ENCODE measurements around the gene BAG1. TPM values are rescaled to one million over a fixed set of nuclear protein-coding genes. Genes with fewer than 3 reads are reported as not detected.

BAG1 gene
- total RNA-seq, 1 experiment from 2014 or later = 51.2 TPM

- peaks cover 12% of the 10 kb centered on the region for H3K4me1 ChIP-seq
- no peak for DNase-seq
- H3K27me3 Mint-ChIP-seq (ENCODE audit: insufficient read depth, unreplicated experiment) = no peaks in the 10 kb centered on the region
- ChIA-PET POLR2A (no interaction called here), CTCF (no interaction called here)
- peaks cover 24% of the 10 kb centered on the region for H3K4me1 Mint-ChIP-seq (ENCODE audit: low read depth, unreplicated experiment)
- no peaks in the 10 kb centered on the region for H3K9me3 ChIP-seq
- H3K36me3 ChIP-seq (ENCODE audit: control insufficient read depth, insufficient read depth, low read length) = no peaks in the 10 kb centered on the region
- no TSS peak for BruUV-seq (replicated peaks)
- intact Hi-C loops (cut with micrococcal nuclease; ENCODE audit: unreplicated experiment) = no loop called here
- H3K36me3 Mint-ChIP-seq (ENCODE audit: insufficient read depth, unreplicated experiment) = peaks cover 5% of the 10 kb centered on the region
- no peak overlapping the region for H3K27ac Mint-ChIP-seq (ENCODE audit: unreplicated experiment)
- H3K9me3 Mint-ChIP-seq (ENCODE audit: unreplicated experiment) = no peaks in the 10 kb centered on the region
- no peaks in the 10 kb centered on the region for H3K27me3 ChIP-seq (replicated peaks; ENCODE audit: control insufficient read depth, insufficient read depth, low read length)
- H3K4me3 ChIP-seq (ENCODE audit: low read depth, low read length) = no peak overlapping the region
- no peak for TF ChIP-seq CTCF (IDR thresholded peaks at IDR 0.05; ENCODE audit: insufficient read depth in 1 of 2, low read depth in 1 of 2, low read length in 1 of 2, severe bottlenecking in 1 of 2, unreplicated experiment in 1 of 2)
- no peak overlapping the region for H3K4me3 Mint-ChIP-seq (ENCODE audit: unreplicated experiment)
These were observed 54.3 kb downstream of the BAG1 start for GRCh38 chr9:33210006-33210715.

- H3K4me3 Mint-ChIP-seq (ENCODE audit: unreplicated experiment) = no peak overlapping the region
- CTCF ChIA-PET = no interaction called here
- peaks cover 12% of the 10 kb centered on the region for H3K4me1 ChIP-seq
- no TSS peak for BruUV-seq (replicated peaks)
- no peaks in the 10 kb centered on the region for H3K9me3 ChIP-seq
- POLR2A ChIA-PET = no interaction called here
- no peak overlapping the region for H3K4me3 ChIP-seq (ENCODE audit: low read depth, low read length)
- H3K36me3 Mint-ChIP-seq (ENCODE audit: insufficient read depth, unreplicated experiment) = peaks cover 5% of the 10 kb centered on the region
- no peak for DNase-seq
- no peaks in the 10 kb centered on the region for H3K27me3 Mint-ChIP-seq (ENCODE audit: insufficient read depth, unreplicated experiment)
- intact Hi-C loops (cut with micrococcal nuclease; ENCODE audit: unreplicated experiment) = no loop called here
- H3K27ac Mint-ChIP-seq (ENCODE audit: unreplicated experiment) = no peak overlapping the region
- H3K9me3 Mint-ChIP-seq (ENCODE audit: unreplicated experiment) = no peaks in the 10 kb centered on the region
- no peak for TF ChIP-seq CTCF (IDR thresholded peaks at IDR 0.05; ENCODE audit: insufficient read depth in 1 of 2, low read depth in 1 of 2, low read length in 1 of 2, severe bottlenecking in 1 of 2, unreplicated experiment in 1 of 2)
- H3K27me3 ChIP-seq (replicated peaks; ENCODE audit: control insufficient read depth, insufficient read depth, low read length) = no peaks in the 10 kb centered on the region
- no peaks in the 10 kb centered on the region for H3K36me3 ChIP-seq (ENCODE audit: control insufficient read depth, insufficient read depth, low read length)
- peaks cover 24% of the 10 kb centered on the region for H3K4me1 Mint-ChIP-seq (ENCODE audit: low read depth, unreplicated experiment)
These were observed 55.1 kb downstream of the BAG1 start for GRCh38 chr9:33209394-33209793.

GRCh38 chr9:33202552-33203201, 61.8 kb downstream of the BAG1 start:
- Mint-ChIP-seq H3K4me3 (ENCODE audit: unreplicated experiment) (no peak overlapping the region), H3K27me3 (ENCODE audit: insufficient read depth, unreplicated experiment) (no peaks in the 10 kb centered on the region), H3K9me3 (ENCODE audit: unreplicated experiment) (no peaks in the 10 kb centered on the region), H3K27ac (ENCODE audit: unreplicated experiment) (no peak overlapping the region), H3K36me3 (ENCODE audit: insufficient read depth, unreplicated experiment) (no peaks in the 10 kb centered on the region), H3K4me1 (ENCODE audit: low read depth, unreplicated experiment) (no peaks in the 10 kb centered on the region)
- Histone ChIP-seq H3K4me1 (no peaks in the 10 kb centered on the region), H3K36me3 (ENCODE audit: control insufficient read depth, insufficient read depth, low read length) (no peaks in the 10 kb centered on the region), H3K4me3 (ENCODE audit: low read depth, low read length) (no peak overlapping the region), H3K27me3 (replicated peaks; ENCODE audit: control insufficient read depth, insufficient read depth, low read length) (no peaks in the 10 kb centered on the region), H3K9me3 (no peaks in the 10 kb centered on the region)
- BruUV-seq (replicated peaks) = no TSS peak
- intact Hi-C loops (cut with micrococcal nuclease; ENCODE audit: unreplicated experiment) = no loop called here
- POLR2A ChIA-PET = no interaction called here
- TF ChIP-seq CTCF (IDR thresholded peaks at IDR 0.05; ENCODE audit: insufficient read depth in 1 of 2, low read depth in 1 of 2, low read length in 1 of 2, severe bottlenecking in 1 of 2, unreplicated experiment in 1 of 2) = no peak
- CTCF ChIA-PET = interaction anchor here (2.0 kb wide), 1 partner anchor 23 kb away, joined by 4 read pairs; no protein-coding TSS in a partner anchor
- DNase-seq = no peak

Other genes starting within 250 kb of the BAG1 start
- 187 and 198 TPM in 2 replicates for gene DNAJA1, start 239.4 kb downstream of the BAG1 start, total RNA-seq (2022)
- 23.6 TPM in 2 replicates for gene SMU1, start 188.0 kb downstream of the BAG1 start, total RNA-seq (2022)
- 104 and 121 TPM in 2 replicates for gene B4GALT1, start 97.4 kb downstream of the BAG1 start, total RNA-seq (2022)
- 0.97 and 2.1 TPM in 2 replicates for gene SPINK4, start 24.5 kb downstream of the BAG1 start, total RNA-seq (2022)
- gene CHMP5, start 341 bp upstream of the BAG1 start, total RNA-seq (2022) = 52.5 and 58.3 TPM in 2 replicates
- 32.6 TPM in 2 replicates for gene NFX1, start 25.8 kb upstream of the BAG1 start, total RNA-seq (2022)
- gene AQP7, start 137.9 kb upstream of the BAG1 start, total RNA-seq (2022) = 2.2 and 2.4 TPM in 2 replicates
- 24.1 and 24.8 TPM in 2 replicates for gene AQP3, start 182.9 kb upstream of the BAG1 start, total RNA-seq (2022)
- 47.2 and 52.1 TPM in 2 replicates for gene NOL6, start 209.2 kb upstream of the BAG1 start, total RNA-seq (2022)

All from Caco-2 (cell line).